Endodermal cell (in vitro differentiated cells): Measurements from ENCODE around the gene DAAM2. TPM values are rescaled to one million over a fixed set of nuclear protein-coding genes. Genes with fewer than 3 reads are reported as not detected.

Experiments used
- DNase-seq: peaks from one replicate; pipeline ENCODE4 v3.0.0-alpha.2; 2017
- H3K27ac ChIP-seq: 2 replicates; pipeline ENCODE4 v1.5.1; 2013; ENCODE audit warnings: mild to moderate bottlenecking, low read depth, low read length, moderate library complexity
- H3K27me3 ChIP-seq: 2 replicates; pipeline ENCODE4 v1.6.1; 2013; ENCODE audit warnings: mild to moderate bottlenecking, low read length, moderate library complexity; ENCODE audit not compliant: insufficient read depth, control insufficient read depth, poor library complexity, severe bottlenecking
- H3K36me3 ChIP-seq: 2 replicates; pipeline ENCODE4 v1.7.0; 2013; ENCODE audit warnings: mild to moderate bottlenecking, low read length, moderate library complexity; ENCODE audit not compliant: control insufficient read depth, insufficient read depth
- H3K4me1 ChIP-seq: one replicate; pipeline ENCODE4 v1.7.0; 2013; ENCODE audit warnings: low read length; ENCODE audit not compliant: control insufficient read depth, insufficient read depth
- H3K4me3 ChIP-seq: 2 replicates; pipeline ENCODE4 v1.5.1; 2013; ENCODE audit warnings: mild to moderate bottlenecking, low read length, moderate library complexity
- H3K9ac ChIP-seq: 2 replicates; pipeline ENCODE4 v1.6.1; 2013; ENCODE audit warnings: mild to moderate bottlenecking, low read length, moderate library complexity; ENCODE audit not compliant: poor library complexity, severe bottlenecking; ENCODE audit errors: extremely low read depth
- H3K9me3 ChIP-seq: 2 replicates; pipeline ENCODE4 v1.6.1; 2013; ENCODE audit warnings: mild to moderate bottlenecking, low read length, moderate library complexity; ENCODE audit not compliant: control insufficient read depth
- H3K27ac Mint-ChIP-seq: 2 replicates; pipeline ENCODE4 v1.8.0; 2020; ENCODE audit warnings: mixed read lengths
- H3K27me3 Mint-ChIP-seq: 2 replicates; pipeline ENCODE4 v1.8.0; 2021; ENCODE audit warnings: mild to moderate bottlenecking, mixed read lengths; ENCODE audit not compliant: insufficient read depth
- H3K36me3 Mint-ChIP-seq: 2 replicates; pipeline ENCODE4 v1.8.0; 2020; ENCODE audit warnings: low read depth, mixed read lengths
- H3K4me1 Mint-ChIP-seq: 2 replicates; pipeline ENCODE4 v1.8.0; 2020; ENCODE audit warnings: mixed read lengths
- H3K4me3 Mint-ChIP-seq: 2 replicates; pipeline ENCODE4 v1.8.0; 2020; ENCODE audit warnings: mild to moderate bottlenecking, moderate library complexity, mixed read lengths
- H3K9me3 Mint-ChIP-seq: 2 replicates; pipeline ENCODE4 v1.8.0; 2020; ENCODE audit warnings: mild to moderate bottlenecking, mixed read lengths
- WGBS, 2 experiments: methylation state at CpG; one replicate each; pipeline versions ENCODE4 v1.1.5 to v1.1.7; 2013; ENCODE audit warnings: missing lambda C conversion rate in 2 of 2, mixed read lengths in 1 of 2; ENCODE audit not compliant: insufficient coverage in 1 of 2, insufficient read length in 1 of 2; 5-methylcytosine and 5-hydroxymethylcytosine counted together
- total RNA-seq, 2 donors: library from RNA; stranded (reverse); fragmentation: NEBNext Ultra II Directional in 1 of 2; extraction: Animal tissue kit (Norgen Biotek cat#: 25700) in 1 of 2; gene quantifications; 2 replicates in 1 of 2; 3 replicates in 1 of 2; pipeline ENCODE4 v1.2.1, GENCODE V29; 2021
- TF ChIP-seq, protein P1 (sequence below): fragments of 200-600 bp; sonication (generic); conservative IDR thresholded peaks from 2 replicates; pipeline ENCODE4 v1.5.0; 2021; ENCODE audit warnings: antibody characterized with exemption, mild to moderate bottlenecking

The DAAM2 gene
- total RNA-seq, 2 donors from 2014 or later, result 0.33 to 1.2 TPM

DNA sequence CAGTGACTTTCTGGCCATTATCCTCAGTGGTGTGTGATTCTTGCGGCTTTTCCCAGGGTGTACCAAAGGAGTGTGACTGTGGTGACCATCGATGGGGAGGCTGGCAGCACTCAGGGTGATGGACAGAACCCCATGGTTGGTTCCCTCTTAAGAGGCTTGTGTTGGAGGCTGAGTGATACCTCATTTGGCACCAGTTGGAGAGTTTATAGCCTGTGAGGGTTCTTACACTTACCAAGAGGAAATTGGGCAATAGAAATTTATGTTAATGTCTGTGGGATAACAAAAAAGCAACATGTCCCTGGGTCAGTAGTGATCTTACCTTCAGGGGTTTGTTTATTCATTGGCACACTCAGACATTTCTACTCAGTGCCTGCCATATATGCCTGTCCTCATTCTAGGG, 37.2 kb downstream of the DAAM2 start:
- Histone ChIP-seq H3K36me3 (no peaks in the 10 kb centered on the region), H3K27me3 (peaks cover 4% of the 10 kb centered on the region), H3K9me3 (no peaks in the 10 kb centered on the region), H3K27ac (no peak overlapping the region), H3K4me1 (peaks cover 4% of the 10 kb centered on the region), H3K9ac (no peak overlapping the region), H3K4me3 (no peak overlapping the region)
- no peak overlapping the region for H3K27ac Mint-ChIP-seq
- H3K9me3 Mint-ChIP-seq, result no peaks in the 10 kb centered on the region
- no peak overlapping the region for H3K4me3 Mint-ChIP-seq
- peaks cover 6% of the 10 kb centered on the region for H3K27me3 Mint-ChIP-seq
- no peak for DNase-seq
- no peaks in the 10 kb centered on the region for H3K36me3 Mint-ChIP-seq
- H3K4me1 Mint-ChIP-seq, result peaks cover 6% of the 10 kb centered on the region
- TF ChIP-seq, protein P1, sequence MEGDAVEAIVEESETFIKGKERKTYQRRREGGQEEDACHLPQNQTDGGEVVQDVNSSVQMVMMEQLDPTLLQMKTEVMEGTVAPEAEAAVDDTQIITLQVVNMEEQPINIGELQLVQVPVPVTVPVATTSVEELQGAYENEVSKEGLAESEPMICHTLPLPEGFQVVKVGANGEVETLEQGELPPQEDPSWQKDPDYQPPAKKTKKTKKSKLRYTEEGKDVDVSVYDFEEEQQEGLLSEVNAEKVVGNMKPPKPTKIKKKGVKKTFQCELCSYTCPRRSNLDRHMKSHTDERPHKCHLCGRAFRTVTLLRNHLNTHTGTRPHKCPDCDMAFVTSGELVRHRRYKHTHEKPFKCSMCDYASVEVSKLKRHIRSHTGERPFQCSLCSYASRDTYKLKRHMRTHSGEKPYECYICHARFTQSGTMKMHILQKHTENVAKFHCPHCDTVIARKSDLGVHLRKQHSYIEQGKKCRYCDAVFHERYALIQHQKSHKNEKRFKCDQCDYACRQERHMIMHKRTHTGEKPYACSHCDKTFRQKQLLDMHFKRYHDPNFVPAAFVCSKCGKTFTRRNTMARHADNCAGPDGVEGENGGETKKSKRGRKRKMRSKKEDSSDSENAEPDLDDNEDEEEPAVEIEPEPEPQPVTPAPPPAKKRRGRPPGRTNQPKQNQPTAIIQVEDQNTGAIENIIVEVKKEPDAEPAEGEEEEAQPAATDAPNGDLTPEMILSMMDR, result no peak
- 92 to 95% methylated on average over 2 of the region's 2 CpGs for WGBS, 2 experiments

DNA sequence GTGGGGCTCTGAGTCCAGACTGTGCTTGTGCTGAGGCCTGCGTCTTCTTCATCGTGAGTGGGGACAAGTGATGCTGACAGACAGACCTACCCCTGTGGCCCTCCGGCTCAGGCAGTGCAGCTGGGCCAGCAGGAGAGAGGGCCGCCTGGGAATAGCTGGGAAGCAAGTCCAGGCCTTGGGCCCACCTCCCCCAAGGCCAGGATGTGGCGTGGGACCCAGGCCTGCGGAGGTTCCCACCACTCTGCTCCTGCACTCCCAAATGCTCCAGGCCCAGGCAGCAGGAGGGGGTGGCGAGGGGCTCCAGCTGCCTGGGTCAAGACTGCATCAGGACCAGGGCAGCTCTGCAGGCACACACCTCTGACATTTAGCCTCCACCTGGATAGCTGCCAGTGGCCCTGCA, 38.3 kb downstream of the DAAM2 start:
- Mint-ChIP-seq H3K4me1 (no peaks in the 10 kb centered on the region), H3K4me3 (no peak overlapping the region), H3K9me3 (no peaks in the 10 kb centered on the region), H3K36me3 (no peaks in the 10 kb centered on the region), H3K27ac (no peak overlapping the region), H3K27me3 (peaks cover 6% of the 10 kb centered on the region)
- TF ChIP-seq, protein P1, result no peak
- Histone ChIP-seq H3K4me1 (no peaks in the 10 kb centered on the region), H3K4me3 (no peak overlapping the region), H3K36me3 (no peaks in the 10 kb centered on the region), H3K27ac (no peak overlapping the region), H3K9me3 (no peaks in the 10 kb centered on the region), H3K27me3 (peaks cover 4% of the 10 kb centered on the region), H3K9ac (no peak overlapping the region)
- DNase-seq, result no peak
- 89 to 90% methylated on average over 2 to 7 of the region's 7 CpGs for WGBS, 2 experiments

GRCh38 chr6:39831701-39832100, 39.5 kb downstream of the DAAM2 start:
- Mint-ChIP-seq H3K36me3 (no peaks in the 10 kb centered on the region), H3K4me3 (no peak overlapping the region), H3K9me3 (no peaks in the 10 kb centered on the region), H3K27me3 (peaks cover 3% of the 10 kb centered on the region), H3K4me1 (no peaks in the 10 kb centered on the region), H3K27ac (no peak overlapping the region)
- no peak for DNase-seq
- Histone ChIP-seq H3K27ac (no peak overlapping the region), H3K27me3 (peaks cover 4% of the 10 kb centered on the region), H3K9ac (no peak overlapping the region), H3K36me3 (no peaks in the 10 kb centered on the region), H3K9me3 (no peaks in the 10 kb centered on the region), H3K4me1 (no peaks in the 10 kb centered on the region), H3K4me3 (no peak overlapping the region)
- TF ChIP-seq, protein P1, result no peak
- WGBS, 2 experiments, result 93% methylated on average over 6 of the region's 6 CpGs; no CpG with 5 or more reads in 1 of the 2 experiments
